NCI-H1105 (cell line): ENCODE measurements around the gene BACE2.

Source experiments
- DNase-seq: peaks from one replicate; lab custom pipeline; 2025; lab: John Stamatoyannopoulos, UW

BACE2 gene

GRCh38 chr21:41148798-41149197, 19.2 kb upstream of the BACE2 start:
- DNase-seq, result no peak

- no peak for DNase-seq
These were observed 18.8 kb upstream of the BACE2 start for GRCh38 chr21:41149199-41149598.

GRCh38 chr21:41152147-41152546, 15.8 kb upstream of the BACE2 start:
- no peak for DNase-seq

- no peak for DNase-seq
These were observed 14.5 kb upstream of the BACE2 start for GRCh38 chr21:41153443-41153842.

GRCh38 chr21:41156142-41156541, 11.8 kb upstream of the BACE2 start:
- DNase-seq, result no peak

- DNase-seq, result no peak
These were observed 9.9 kb upstream of the BACE2 start for GRCh38 chr21:41158026-41158425.

GRCh38 chr21:41160036-41160435, 7.9 kb upstream of the BACE2 start:
- no peak for DNase-seq

GRCh38 chr21:41161428-41161827, 6.5 kb upstream of the BACE2 start:
- DNase-seq, result no peak

GRCh38 chr21:41162096-41162495, 5.9 kb upstream of the BACE2 start:
- DNase-seq, result no peak

GRCh38 chr21:41163091-41163490, 4.9 kb upstream of the BACE2 start:
- no peak for DNase-seq

- no peak for DNase-seq
These were observed 3.9 kb upstream of the BACE2 start for GRCh38 chr21:41164052-41164451.

GRCh38 chr21:41164981-41165655, 2.8 kb upstream of the BACE2 start:
- no peak for DNase-seq

- DNase-seq, result no peak
These were observed 1.1 kb upstream of the BACE2 start for GRCh38 chr21:41166884-41167283.

- peak; percentile 43 for DNase-seq
These were observed 664 bp downstream of the BACE2 start for GRCh38 chr21:41168391-41169257.

GRCh38 chr21:41169258-41169576, 1.3 kb downstream of the BACE2 start:
- no peak for DNase-seq

- no peak for DNase-seq
These were observed 1.7 kb downstream of the BACE2 start for GRCh38 chr21:41169701-41170100.

- DNase-seq, result peak; percentile 32
These were observed 2.5 kb downstream of the BACE2 start for GRCh38 chr21:41170442-41170841.

GRCh38 chr21:41170859-41171609, 3.1 kb downstream of the BACE2 start:
- peak; percentile 64 for DNase-seq

- no peak for DNase-seq
These were observed 7.1 kb downstream of the BACE2 start for GRCh38 chr21:41175080-41175479.

GRCh38 chr21:41176846-41177245, 8.9 kb downstream of the BACE2 start:
- DNase-seq, result no peak

- DNase-seq, result no peak
These were observed 12.8 kb downstream of the BACE2 start for GRCh38 chr21:41180752-41181151.

- DNase-seq, result no peak
These were observed 14.6 kb downstream of the BACE2 start for GRCh38 chr21:41182547-41182946.

- no peak for DNase-seq
These were observed 15.6 kb downstream of the BACE2 start for GRCh38 chr21:41183575-41183974.
